Activated CD4-positive, alpha-beta T cell treated with anti-CD3 and anti-CD28 coated beads, Interleukin-2, amount 50 U/mL, for 4 hours (primary cell): ENCODE results near the gene TSPAN7.

ENCODE experiments used
- DNase-seq, 2 experiments: peaks; one replicate each; pipeline ENCODE4 v3.0.0-alpha.2; 2020

Gene TSPAN7

GRCh38 chrX:38561126-38561868 is at the start of gene TSPAN7:
Gene TSPAN7, plus strand, starts transcription at chrX:38561542. Its CDS starts 5 bp downstream, at chrX:38561547.
- DNase-seq, result peak; percentile 68 to 73

- no peak for DNase-seq
Measured at GRCh38 chrX:38513112-38513742, 48.1 kb upstream of the TSPAN7 start.

GRCh38 chrX:38514016-38514854 is 47.1 kb upstream of the TSPAN7 start:
- no peak for DNase-seq

GRCh38 chrX:38515291-38515690 is 46.1 kb upstream of the TSPAN7 start:
- no peak for DNase-seq

GRCh38 chrX:38516196-38516774 is 45.1 kb upstream of the TSPAN7 start:
- no peak for DNase-seq

- DNase-seq, result no peak
Measured at GRCh38 chrX:38519651-38520050, 41.7 kb upstream of the TSPAN7 start.

GRCh38 chrX:38538134-38538533 is 23.2 kb upstream of the TSPAN7 start:
- no peak for DNase-seq

- DNase-seq, result no peak
Measured at GRCh38 chrX:38539748-38540147, 21.6 kb upstream of the TSPAN7 start.

GRCh38 chrX:38548508-38548907 is 12.8 kb upstream of the TSPAN7 start:
- DNase-seq, result no peak

GRCh38 chrX:38552721-38553120 is 8.6 kb upstream of the TSPAN7 start:
- DNase-seq, result no peak

- no peak for DNase-seq
Measured at GRCh38 chrX:38558686-38559085, 2.7 kb upstream of the TSPAN7 start.

GRCh38 chrX:38560776-38561125 is 591 bp upstream of the TSPAN7 start:
- no peak for DNase-seq

- peak; percentile 3 to 6 for DNase-seq
Measured at GRCh38 chrX:38561951-38562719, 793 bp downstream of the TSPAN7 start.

- no peak for DNase-seq
Measured at GRCh38 chrX:38563030-38563429, 1.7 kb downstream of the TSPAN7 start.

- DNase-seq, result no peak
Measured at GRCh38 chrX:38570396-38570795, 9.1 kb downstream of the TSPAN7 start.

- DNase-seq, result no peak
Measured at GRCh38 chrX:38571058-38571457, 9.7 kb downstream of the TSPAN7 start.

GRCh38 chrX:38574858-38575257 is 13.5 kb downstream of the TSPAN7 start:
- no peak for DNase-seq

GRCh38 chrX:38575888-38576287 is 14.5 kb downstream of the TSPAN7 start:
- DNase-seq, result no peak

- no peak for DNase-seq
Measured at GRCh38 chrX:38577738-38578137, 16.4 kb downstream of the TSPAN7 start.

- no peak for DNase-seq
Measured at GRCh38 chrX:38578167-38578566, 16.8 kb downstream of the TSPAN7 start.

GRCh38 chrX:38583181-38583580 is 21.8 kb downstream of the TSPAN7 start:
- DNase-seq, result no peak

GRCh38 chrX:38594434-38594833 is 33.1 kb downstream of the TSPAN7 start:
- no peak for DNase-seq

- DNase-seq, result no peak
Measured at GRCh38 chrX:38595801-38596200, 34.5 kb downstream of the TSPAN7 start.
